HepG2 (cell line): ENCODE results near the gene TIMELESS. TPM values are rescaled to one million over a fixed set of nuclear protein-coding genes. Genes with fewer than 3 reads are reported as not detected.
A peak's percentile ranks its signal among the peaks of the same experiment; 100 is the strongest.

Experiments used
- HDAC2 ChIP-seq: sonication (generic); formaldehyde crosslinking; IDR thresholded peaks from 2 replicates; pipeline ENCODE4 v1.4.0; 2020; ENCODE audit warnings: missing genetic modification reagents
- HOXD1 ChIP-seq: sonication (generic); formaldehyde crosslinking; IDR thresholded peaks from 2 replicates; pipeline ENCODE4 v1.5.0; 2020; ENCODE audit warnings: missing genetic modification reagents
- MAZ ChIP-seq, 2 experiments: sonication (generic) in 1 of 2; formaldehyde crosslinking in 1 of 2; IDR thresholded peaks; 2 replicates each; pipeline versions ENCODE4 v1.5.0 to v1.6.1; 2012 to 2020; ENCODE audit warnings: low read depth in 2 of 2, mild to moderate bottlenecking in 2 of 2, borderline replicate concordance in 1 of 2, improper control_type of control experiment in 1 of 2, low read length in 1 of 2, missing genetic modification reagents in 1 of 2, moderate library complexity in 1 of 2
- MLX ChIP-seq: IDR thresholded peaks from 2 replicates; pipeline ENCODE4 v1.6.1; 2016
- MXD4 ChIP-seq: IDR thresholded peaks from 2 replicates; pipeline ENCODE4 v1.6.1; 2016; ENCODE audit warnings: mild to moderate bottlenecking, missing biosample characterization, missing genetic modification reagents
- PRMT3 ChIP-seq: sonication (generic); formaldehyde crosslinking; IDR thresholded peaks from 2 replicates; pipeline ENCODE4 v1.8.1; 2022; ENCODE audit warnings: low read depth, mild to moderate bottlenecking, moderate library complexity, missing genetic modification reagents, borderline replicate concordance
- PTBP1 ChIP-seq: fragments of 200-400 bp; formaldehyde crosslinking; IDR thresholded peaks from 2 replicates; pipeline ENCODE4 v1.6.1; 2018; ENCODE audit warnings: low read length, low read depth; ENCODE audit not compliant: poor library complexity, severe bottlenecking
- RELA ChIP-seq: sonication (generic); formaldehyde crosslinking; IDR thresholded peaks from 2 replicates; pipeline ENCODE4 v1.4.0; 2020; ENCODE audit warnings: missing genetic modification reagents
- SETDB1 ChIP-seq: sonication (generic); formaldehyde crosslinking; IDR thresholded peaks from 2 replicates; pipeline ENCODE4 v1.5.1; 2020; ENCODE audit warnings: missing genetic modification reagents, mild to moderate bottlenecking, borderline replicate concordance
- SMAD1 ChIP-seq: sonication (generic); formaldehyde crosslinking; IDR thresholded peaks from 2 replicates; pipeline ENCODE4 v1.4.0; 2020; ENCODE audit warnings: missing genetic modification reagents, low read depth, mild to moderate bottlenecking, borderline replicate concordance
- SNRNP70 ChIP-seq: fragments of 200-400 bp; formaldehyde crosslinking; IDR thresholded peaks from 2 replicates; pipeline ENCODE4 v1.6.1; 2017; ENCODE audit warnings: mild to moderate bottlenecking, low read depth, low read length, moderate library complexity
- SP140L ChIP-seq: sonication (generic); formaldehyde crosslinking; IDR thresholded peaks from 2 replicates; pipeline ENCODE4 v1.4.0; 2020; ENCODE audit warnings: missing genetic modification reagents, borderline replicate concordance
- SRSF1 ChIP-seq: fragments of 200-400 bp; formaldehyde crosslinking; optimal IDR thresholded peaks from 2 replicates; pipeline ENCODE3; 2017; ENCODE audit warnings: mild to moderate bottlenecking, low read depth, low read length, moderate library complexity
- STAT6 ChIP-seq: sonication (generic); formaldehyde crosslinking; IDR thresholded peaks from 2 replicates; pipeline ENCODE4 v1.4.0; 2020; ENCODE audit warnings: missing genetic modification reagents, mild to moderate bottlenecking, borderline replicate concordance
- TCF12 ChIP-seq, 2 experiments: fragments of 450-650 bp in 1 of 2; sonication (generic) in 1 of 2; formaldehyde crosslinking in 1 of 2; IDR thresholded peaks; 2 replicates each; pipeline versions ENCODE4 v1.6.1 to v1.8.0; 2017 to 2022; ENCODE audit warnings: antibody characterized with exemption in 1 of 2, mild to moderate bottlenecking in 1 of 2, missing genetic modification reagents in 1 of 2, moderate library complexity in 1 of 2
- THAP8 ChIP-seq: sonication (generic); formaldehyde crosslinking; IDR thresholded peaks from 2 replicates; pipeline ENCODE4 v1.5.1; 2020; ENCODE audit warnings: missing genetic modification reagents, mild to moderate bottlenecking, borderline replicate concordance
- TMF1 ChIP-seq: sonication (generic); formaldehyde crosslinking; IDR thresholded peaks from 2 replicates; pipeline ENCODE4 v1.8.1; 2022; ENCODE audit warnings: low read depth, missing genetic modification reagents
- YEATS4 ChIP-seq: sonication (generic); formaldehyde crosslinking; IDR thresholded peaks from 2 replicates; pipeline ENCODE4 v1.4.0; 2020; ENCODE audit warnings: missing genetic modification reagents, borderline replicate concordance
- ZKSCAN1 ChIP-seq: fragments of 150-350 bp; IDR thresholded peaks from 2 replicates; pipeline ENCODE4 v1.6.1; 2014; ENCODE audit warnings: low read length
- ZMYM4 ChIP-seq: sonication (generic); formaldehyde crosslinking; IDR thresholded peaks from 2 replicates; pipeline ENCODE4 v1.8.1; 2023; ENCODE audit warnings: mild to moderate bottlenecking, missing genetic modification reagents
- ZNF441 ChIP-seq: sonication (generic); formaldehyde crosslinking; IDR thresholded peaks from 2 replicates; pipeline ENCODE4 v1.7.0; 2021; ENCODE audit warnings: missing genetic modification reagents, borderline replicate concordance
- ZNF530 ChIP-seq: sonication (generic); formaldehyde crosslinking; IDR thresholded peaks from 2 replicates; pipeline ENCODE4 v1.5.0; 2020; ENCODE audit warnings: low read depth, mild to moderate bottlenecking, missing genetic modification reagents
- ZNF713 ChIP-seq: sonication (generic); formaldehyde crosslinking; IDR thresholded peaks from 2 replicates; pipeline ENCODE4 v1.4.0; 2020; ENCODE audit warnings: mild to moderate bottlenecking, missing genetic modification reagents
- ZNF737 ChIP-seq: sonication (generic); formaldehyde crosslinking; IDR thresholded peaks from 2 replicates; pipeline ENCODE4 v1.5.0; 2020; ENCODE audit warnings: missing genetic modification reagents, mild to moderate bottlenecking, borderline replicate concordance
- ZNF777 ChIP-seq: sonication (generic); formaldehyde crosslinking; IDR thresholded peaks from 2 replicates; pipeline ENCODE4 v1.4.0; 2020; ENCODE audit warnings: missing genetic modification reagents
- polyA plus RNA-seq, 8 experiments: library from polyadenylated mRNA; depleted of rRNA in 3 of 8; stranded (reverse) in 7 of 8; unstranded in 1 of 8; fragments of >200 nt; fragmentation: Illumina TruSeq in 4 of 8; extraction: Trizol in 4 of 8; gene quantifications; 2 replicates each; pipeline versions ENCODE4 v1.2.1 to v1.2.3, GENCODE V29; 2011 to 2016; ENCODE audit warnings: low read depth in 4 of 8, missing spikeins in 1 of 8, mixed read lengths in 1 of 8; ENCODE audit not compliant: insufficient read depth in 1 of 8
- total RNA-seq, 5 experiments: library from RNA; depleted of rRNA; stranded (reverse); fragments of >200 nt; fragmentation: Illumina TruSeq; extraction: Trizol; gene quantifications; 2 replicates each; pipeline ENCODE4 v1.2.3, GENCODE V29; 2016; ENCODE audit warnings: low read depth in 1 of 5

TIMELESS gene
- total and polyA plus RNA-seq, 2 of the 13 experiments (the other 11 are each of a cell fraction or from before 2014, with no cell fraction given) = 4.0 to 20.3 TPM

GRCh38 chr12:56488041-56488955 lies 39.1 kb upstream of the TIMELESS start, which contains the start of gene GLS2 (continued):
- no peak for TF ChIP-seq SNRNP70
- TF ChIP-seq MXD4 = no peak
- no peak for TF ChIP-seq MAZ (IDR thresholded peaks at IDR 0.05; ENCODE audit: borderline replicate concordance, low read depth, low read length)
- TF ChIP-seq MAZ (CRISPR knock-in tag; IDR thresholded peaks at IDR 0.05; ENCODE audit: low read depth) = peak; percentile 79; the same call in 1 of the 2 replicates
- TF ChIP-seq ZNF777 (CRISPR knock-in tag) = peak; percentile 71; the same call in 1 of the 2 replicates
- TF ChIP-seq TCF12 (IDR thresholded peaks at IDR 0.05) = no peak
- TF ChIP-seq TCF12 (CRISPR knock-in tag; IDR thresholded peaks at IDR 0.05) = no peak
- no peak for TF ChIP-seq STAT6 (CRISPR knock-in tag)
- TF ChIP-seq HDAC2 (CRISPR knock-in tag) = 0 out of 2 replicates have a peak, but pooled peaks have one; percentile 11
- TF ChIP-seq SETDB1 (CRISPR knock-in tag) = no peak
- TF ChIP-seq THAP8 (CRISPR knock-in tag) = peak; percentile 57; the same call in 1 of the 2 replicates
- TF ChIP-seq ZKSCAN1 = no peak
- TF ChIP-seq ZNF530 (CRISPR knock-in tag) = no peak; the same call in 1 of the 2 replicates
- TF ChIP-seq HOXD1 (CRISPR knock-in tag) = no peak
- TF ChIP-seq TMF1 (CRISPR knock-in tag) = peak; percentile 68; the same call in 1 of the 2 replicates
- peak; percentile 46; the same call in 1 of the 2 replicates for TF ChIP-seq YEATS4
- no peak; the same call in 1 of the 2 replicates for TF ChIP-seq PRMT3
- TF ChIP-seq MLX (CRISPR knock-in tag) = peak; percentile 33; the same call in 1 of the 2 replicates
- no peak for TF ChIP-seq SMAD1 (CRISPR knock-in tag)
- no peak for TF ChIP-seq ZNF737 (CRISPR knock-in tag)
- TF ChIP-seq ZNF713 (CRISPR knock-in tag) = no peak
- TF ChIP-seq RELA (CRISPR knock-in tag) = no peak
- no peak for TF ChIP-seq ZMYM4 (CRISPR knock-in tag)
- TF ChIP-seq SRSF1 = peak; percentile 68
- no peak for TF ChIP-seq PTBP1
- TF ChIP-seq ZNF441 (CRISPR knock-in tag) = peak; percentile 60; the same call in 1 of the 2 replicates
- TF ChIP-seq SP140L = no peak
